Activated CD4-positive, alpha-beta T cell treated with anti-CD3 and anti-CD28 coated beads for 24 hours (primary cell): ENCODE data around the gene FXYD6.

ENCODE experiments used
- DNase-seq, 2 donors: peaks; one replicate each; pipeline ENCODE4 v3.0.0-alpha.2; 2020; ENCODE audit warnings: low read depth in 2 of 2

Gene FXYD6

GRCh38 chr11:117885777-117886176 lies 9.3 kb upstream of the FXYD6 start:
- DNase-seq: no peak

GRCh38 chr11:117884994-117885393 lies 8.5 kb upstream of the FXYD6 start:
- no peak for DNase-seq

- no peak for DNase-seq
Observed at GRCh38 chr11:117883063-117883462, 6.6 kb upstream of the FXYD6 start.

- no peak for DNase-seq
Observed at GRCh38 chr11:117882311-117882905, 6.0 kb upstream of the FXYD6 start.

- no peak for DNase-seq
Observed at GRCh38 chr11:117881217-117881616, 4.8 kb upstream of the FXYD6 start.

- DNase-seq: no peak
Observed at GRCh38 chr11:117879516-117880480, 3.3 kb upstream of the FXYD6 start.

- no peak for DNase-seq
Observed at GRCh38 chr11:117878939-117879475, 2.5 kb upstream of the FXYD6 start.

- DNase-seq: no peak
Observed at GRCh38 chr11:117878314-117878938, 2.0 kb upstream of the FXYD6 start.

- no peak for DNase-seq
Observed at GRCh38 chr11:117877120-117877784, 794 bp upstream of the FXYD6 start.

- no peak for DNase-seq
Observed at GRCh38 chr11:117876059-117876340, 458 bp downstream of the FXYD6 start.

- DNase-seq: no peak
Observed at GRCh38 chr11:117875382-117876058, 938 bp downstream of the FXYD6 start.

- no peak for DNase-seq
Observed at GRCh38 chr11:117874910-117875381, 1.5 kb downstream of the FXYD6 start.

GRCh38 chr11:117874253-117874909 lies 2.1 kb downstream of the FXYD6 start:
- no peak for DNase-seq

GRCh38 chr11:117873828-117874125 lies 2.7 kb downstream of the FXYD6 start:
- no peak for DNase-seq

GRCh38 chr11:117872975-117873827 lies 3.3 kb downstream of the FXYD6 start:
- DNase-seq: no peak

- DNase-seq: no peak
Observed at GRCh38 chr11:117872420-117872961, 4.0 kb downstream of the FXYD6 start.

- DNase-seq: no peak
Observed at GRCh38 chr11:117871784-117872183, 4.7 kb downstream of the FXYD6 start.

- DNase-seq: no peak
Observed at GRCh38 chr11:117871160-117871559, 5.3 kb downstream of the FXYD6 start.

- no peak for DNase-seq
Observed at GRCh38 chr11:117870103-117870952, 6.1 kb downstream of the FXYD6 start.
